Measurements from ENCODE around the gene MYT1. TPM values are rescaled to one million over a fixed set of nuclear protein-coding genes. Genes with fewer than 3 reads are reported as not detected.

Gene MYT1
- total and polyA plus RNA-seq, 2 experiments from 2014 or later: 0.39 to 0.50 TPM

DNA sequence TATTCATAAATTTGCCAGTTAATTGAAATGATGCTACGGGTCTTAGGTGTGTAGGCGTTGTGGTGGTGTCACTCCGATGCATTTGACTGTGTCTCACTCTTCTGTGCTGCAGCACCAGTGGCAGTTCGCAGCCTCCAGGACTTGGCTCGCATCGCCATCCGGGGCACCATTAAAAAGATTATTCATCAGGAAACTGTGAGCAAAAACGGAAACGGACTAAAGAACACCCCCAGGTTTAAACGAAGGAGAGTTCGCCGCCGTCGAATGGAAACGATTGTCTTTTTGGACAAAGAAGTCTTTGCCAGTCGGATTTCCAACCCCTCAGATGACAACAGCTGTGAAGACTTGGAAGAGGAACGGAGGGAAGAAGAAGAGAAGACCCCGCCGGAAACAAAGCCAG lies 108.9 kb downstream of the MYT1 start:
- Histone ChIP-seq H3K27me3 (no peaks in the 10 kb centered on the region), H3K4me1 (ENCODE audit: low read depth) (peaks cover 11% of the 10 kb centered on the region), H3K27ac (no peak overlapping the region), H3K36me3 (peaks cover 4% of the 10 kb centered on the region), H3K4me3 (no peak overlapping the region), H3K9me3 (ENCODE audit: low read depth) (no peaks in the 10 kb centered on the region)
- DNase-seq (ENCODE audit: low read depth in 1 of 2, low spot score in 1 of 2): no peak
- TF ChIP-seq, protein P1, sequence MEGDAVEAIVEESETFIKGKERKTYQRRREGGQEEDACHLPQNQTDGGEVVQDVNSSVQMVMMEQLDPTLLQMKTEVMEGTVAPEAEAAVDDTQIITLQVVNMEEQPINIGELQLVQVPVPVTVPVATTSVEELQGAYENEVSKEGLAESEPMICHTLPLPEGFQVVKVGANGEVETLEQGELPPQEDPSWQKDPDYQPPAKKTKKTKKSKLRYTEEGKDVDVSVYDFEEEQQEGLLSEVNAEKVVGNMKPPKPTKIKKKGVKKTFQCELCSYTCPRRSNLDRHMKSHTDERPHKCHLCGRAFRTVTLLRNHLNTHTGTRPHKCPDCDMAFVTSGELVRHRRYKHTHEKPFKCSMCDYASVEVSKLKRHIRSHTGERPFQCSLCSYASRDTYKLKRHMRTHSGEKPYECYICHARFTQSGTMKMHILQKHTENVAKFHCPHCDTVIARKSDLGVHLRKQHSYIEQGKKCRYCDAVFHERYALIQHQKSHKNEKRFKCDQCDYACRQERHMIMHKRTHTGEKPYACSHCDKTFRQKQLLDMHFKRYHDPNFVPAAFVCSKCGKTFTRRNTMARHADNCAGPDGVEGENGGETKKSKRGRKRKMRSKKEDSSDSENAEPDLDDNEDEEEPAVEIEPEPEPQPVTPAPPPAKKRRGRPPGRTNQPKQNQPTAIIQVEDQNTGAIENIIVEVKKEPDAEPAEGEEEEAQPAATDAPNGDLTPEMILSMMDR (IDR thresholded peaks at IDR 0.05; ENCODE audit: low read depth, low read length): no peak

DNA sequence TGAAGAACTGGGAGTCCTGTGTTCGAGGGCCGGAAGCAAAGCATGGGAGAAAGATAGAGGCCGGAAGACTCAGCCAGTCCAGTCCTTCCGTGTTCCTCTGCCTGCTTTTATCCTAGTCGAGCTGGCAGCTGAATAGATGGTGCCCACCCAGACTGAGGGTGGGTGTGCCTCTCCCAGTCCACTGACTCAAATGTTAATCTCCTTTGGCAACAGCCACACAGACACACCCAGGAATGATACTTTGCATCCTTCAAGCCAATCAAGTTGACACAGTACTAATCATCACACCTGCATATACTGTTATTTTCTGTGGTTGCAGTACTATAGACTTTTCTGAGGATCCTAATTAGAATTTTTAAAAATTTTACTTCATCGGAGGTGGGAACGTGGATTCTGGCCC lies 112.6 kb downstream of the MYT1 start:
- Histone ChIP-seq H3K36me3 (peaks cover 4% of the 10 kb centered on the region), H3K9me3 (ENCODE audit: low read depth) (no peaks in the 10 kb centered on the region), H3K27me3 (no peaks in the 10 kb centered on the region), H3K4me1 (ENCODE audit: low read depth) (no peaks in the 10 kb centered on the region), H3K4me3 (no peak overlapping the region), H3K27ac (no peak overlapping the region)
- TF ChIP-seq, protein P1 (IDR thresholded peaks at IDR 0.05; ENCODE audit: low read depth, low read length): no peak
- no peak for DNase-seq (ENCODE audit: low read depth in 1 of 2, low spot score in 1 of 2)

DNA sequence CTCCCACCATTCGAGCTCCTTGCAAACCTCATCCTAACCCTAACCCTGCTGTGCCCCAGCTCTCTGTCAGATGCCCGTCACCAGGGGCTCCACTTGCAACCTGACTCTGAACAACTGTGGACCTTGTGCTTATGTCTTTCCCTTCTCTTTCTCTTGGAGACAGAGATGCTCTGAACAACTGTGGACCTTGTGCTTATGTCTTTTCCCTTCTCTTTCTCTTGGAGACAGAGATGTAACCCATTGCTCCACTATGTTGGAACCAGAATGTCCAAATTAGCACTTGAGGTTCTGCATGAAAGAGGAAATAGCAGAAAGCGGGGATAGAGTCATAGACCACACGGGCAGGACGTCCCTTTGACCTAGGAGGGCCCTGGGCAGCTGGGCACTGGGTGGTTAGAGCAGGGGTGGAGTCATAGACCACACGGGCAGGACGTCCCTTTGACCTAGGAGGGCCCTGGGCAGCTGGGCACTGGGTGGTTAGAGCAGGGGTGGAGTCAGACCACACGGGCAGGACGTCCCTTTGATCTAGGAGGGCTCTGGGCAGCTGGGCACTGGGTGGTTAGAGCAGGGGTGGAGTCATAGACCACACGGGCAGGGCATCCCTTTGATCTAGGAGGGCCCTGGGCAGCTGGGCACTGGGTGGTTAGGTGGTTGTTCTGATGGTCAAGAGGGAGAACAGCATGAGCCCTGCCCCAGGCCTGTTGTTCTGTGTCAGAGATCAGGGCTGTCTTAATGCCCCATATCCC lies 113.5 kb downstream of the MYT1 start:
- Histone ChIP-seq H3K9me3 (ENCODE audit: low read depth) (no peaks in the 10 kb centered on the region), H3K27ac (no peak overlapping the region), H3K36me3 (peaks cover 4% of the 10 kb centered on the region), H3K27me3 (no peaks in the 10 kb centered on the region), H3K4me1 (ENCODE audit: low read depth) (no peaks in the 10 kb centered on the region), H3K4me3 (no peak overlapping the region)
- TF ChIP-seq, protein P1 (IDR thresholded peaks at IDR 0.05; ENCODE audit: low read depth, low read length): no peak
- no peak for DNase-seq (ENCODE audit: low read depth in 1 of 2, low spot score in 1 of 2)

DNA sequence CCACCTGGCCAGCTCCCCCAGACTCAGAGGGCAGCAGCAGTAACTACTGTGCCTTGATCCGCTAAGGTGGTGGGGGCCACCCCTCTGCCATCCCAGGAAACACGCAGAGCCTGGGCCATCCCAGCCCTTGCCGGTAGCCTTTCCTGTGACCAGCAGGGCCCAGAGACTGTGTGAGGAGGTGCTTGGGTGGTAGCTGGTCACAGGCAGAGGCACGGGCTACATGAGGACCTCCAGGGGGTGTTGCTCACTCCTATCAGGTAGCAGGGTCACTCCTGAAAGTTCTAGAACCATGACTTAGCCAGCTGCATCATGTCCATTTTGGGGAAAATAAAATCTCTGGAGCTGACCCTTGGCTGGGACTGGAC lies 114.0 kb downstream of the MYT1 start:
- no peaks in the 10 kb centered on the region for H3K4me1 ChIP-seq (ENCODE audit: low read depth)
- DNase-seq (ENCODE audit: low read depth in 1 of 2, low spot score in 1 of 2): no peak
- TF ChIP-seq, protein P1 (IDR thresholded peaks at IDR 0.05; ENCODE audit: low read depth, low read length): no peak
- H3K9me3 ChIP-seq (ENCODE audit: low read depth): no peaks in the 10 kb centered on the region
- no peak overlapping the region for H3K4me3 ChIP-seq
- H3K27me3 ChIP-seq: no peaks in the 10 kb centered on the region
- no peak overlapping the region for H3K27ac ChIP-seq
- H3K36me3 ChIP-seq: peaks cover 4% of the 10 kb centered on the region

DNA sequence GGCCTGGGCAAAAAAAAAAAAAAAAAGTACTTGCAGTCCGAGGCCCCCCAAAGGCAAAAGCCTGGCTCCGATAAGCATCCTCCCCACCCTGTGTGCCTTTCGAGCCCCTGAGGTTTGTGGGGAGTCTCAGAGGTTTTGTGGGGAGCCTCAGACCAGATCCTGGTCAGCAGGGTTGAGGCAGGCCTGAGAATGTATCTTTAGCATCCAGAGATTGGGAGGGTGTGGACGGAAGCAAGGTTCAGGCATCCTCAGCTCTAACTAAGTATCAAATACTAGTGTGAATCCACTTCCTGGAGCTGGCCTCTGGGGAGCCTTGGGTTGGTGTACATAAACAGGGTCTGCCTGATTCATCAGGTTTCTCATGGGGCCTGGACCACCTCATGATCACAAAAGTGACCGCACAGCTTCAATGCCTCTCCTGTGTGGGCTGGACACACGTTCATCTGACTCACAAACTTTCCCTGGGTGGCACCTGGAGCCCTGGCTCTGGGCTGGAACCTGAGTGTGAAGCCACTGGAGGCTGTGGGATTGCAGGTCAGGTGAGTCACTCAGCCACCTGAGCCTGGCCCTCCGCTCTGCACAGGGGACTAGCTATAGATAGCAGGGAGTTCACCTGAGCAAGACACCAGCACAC lies 115.7 kb downstream of the MYT1 start:
- H3K4me3 ChIP-seq: no peak overlapping the region
- no peaks in the 10 kb centered on the region for H3K9me3 ChIP-seq (ENCODE audit: low read depth)
- H3K36me3 ChIP-seq: no peaks in the 10 kb centered on the region
- no peaks in the 10 kb centered on the region for H3K27me3 ChIP-seq
- TF ChIP-seq, protein P1 (IDR thresholded peaks at IDR 0.05; ENCODE audit: low read depth, low read length): no peak
- no peak for DNase-seq (ENCODE audit: low read depth in 1 of 2, low spot score in 1 of 2)
- no peak overlapping the region for H3K27ac ChIP-seq
- no peaks in the 10 kb centered on the region for H3K4me1 ChIP-seq (ENCODE audit: low read depth)
